GM06990 (cell line): ENCODE results near the gene BICD1.

Source experiments
- DNase-seq: peaks from one replicate; pipeline ENCODE4 v3.0.0-alpha.2; 2011; ENCODE audit not compliant: insufficient read length; ENCODE audit errors: extremely low read depth
- H3K27me3 ChIP-seq: replicated peaks from 2 replicates; pipeline ENCODE4 v1.6.0; 2011; ENCODE audit warnings: low read length; ENCODE audit not compliant: control insufficient read depth, insufficient read depth
- H3K36me3 ChIP-seq: 2 replicates; pipeline ENCODE4 v1.5.1; 2011; ENCODE audit warnings: low read length; ENCODE audit not compliant: control insufficient read depth, insufficient read depth
- H3K4me3 ChIP-seq: replicated peaks from 2 replicates; pipeline ENCODE4 v1.5.1; 2011; ENCODE audit warnings: low read depth, mild to moderate bottlenecking, control low read depth, low read length
- CTCF ChIP-seq: IDR thresholded peaks from 2 replicates; pipeline ENCODE4 v1.5.1; 2011; ENCODE audit warnings: low read length, control low read depth, mild to moderate bottlenecking, inconsistent platforms; ENCODE audit not compliant: insufficient read depth, poor library complexity, severe bottlenecking

Gene BICD1

GRCh38 chr12:32102234-32102633 lies 4.4 kb upstream of the BICD1 start:
- Histone ChIP-seq H3K4me3 (no peak overlapping the region), H3K27me3 (no peaks in the 10 kb centered on the region), H3K36me3 (no peaks in the 10 kb centered on the region)
- TF ChIP-seq CTCF, result no peak
- DNase-seq, result no peak

GRCh38 chr12:32104572-32105355 lies 1.9 kb upstream of the BICD1 start:
- no peak for DNase-seq
- no peak for TF ChIP-seq CTCF
- H3K27me3 ChIP-seq, result no peaks in the 10 kb centered on the region
- no peaks in the 10 kb centered on the region for H3K36me3 ChIP-seq
- H3K4me3 ChIP-seq, result no peak overlapping the region

GRCh38 chr12:32105986-32106516 lies 596 bp upstream of the BICD1 start:
- no peak for DNase-seq
- no peaks in the 10 kb centered on the region for H3K36me3 ChIP-seq
- peak overlapping the region; percentile 79 for H3K4me3 ChIP-seq
- H3K27me3 ChIP-seq, result no peaks in the 10 kb centered on the region
- TF ChIP-seq CTCF, result no peak

- no peak for TF ChIP-seq CTCF
- Histone ChIP-seq H3K36me3 (no peaks in the 10 kb centered on the region), H3K27me3 (no peaks in the 10 kb centered on the region), H3K4me3 (peak overlapping the region; percentile 79)
- no peak for DNase-seq
Observed at GRCh38 chr12:32107359-32108267, 966 bp downstream of the BICD1 start.

GRCh38 chr12:32108787-32109186 lies 2.1 kb downstream of the BICD1 start:
- TF ChIP-seq CTCF, result no peak
- Histone ChIP-seq H3K27me3 (no peaks in the 10 kb centered on the region), H3K4me3 (peak overlapping the region; percentile 79), H3K36me3 (no peaks in the 10 kb centered on the region)
- DNase-seq, result no peak
